Measurements from ENCODE around the gene SHISAL1.
"Not testable (repeated sequence)": the region's sequence is repeated elsewhere in the genome, so short reads cannot be mapped to it uniquely, and the experiment has no call there.

Gene SHISAL1

GRCh38 chr22:44245438-44245837 lies 67.3 kb downstream of the SHISAL1 start:
- no peak overlapping the region for H3K4me3 ChIP-seq (ENCODE audit: low read depth, low read length)
- TF ChIP-seq CTCF (IDR thresholded peaks at IDR 0.05; ENCODE audit: control insufficient read depth, extremely low read depth, insufficient read depth), result no peak
- no peak for DNase-seq (ENCODE audit: low read depth)

DNA sequence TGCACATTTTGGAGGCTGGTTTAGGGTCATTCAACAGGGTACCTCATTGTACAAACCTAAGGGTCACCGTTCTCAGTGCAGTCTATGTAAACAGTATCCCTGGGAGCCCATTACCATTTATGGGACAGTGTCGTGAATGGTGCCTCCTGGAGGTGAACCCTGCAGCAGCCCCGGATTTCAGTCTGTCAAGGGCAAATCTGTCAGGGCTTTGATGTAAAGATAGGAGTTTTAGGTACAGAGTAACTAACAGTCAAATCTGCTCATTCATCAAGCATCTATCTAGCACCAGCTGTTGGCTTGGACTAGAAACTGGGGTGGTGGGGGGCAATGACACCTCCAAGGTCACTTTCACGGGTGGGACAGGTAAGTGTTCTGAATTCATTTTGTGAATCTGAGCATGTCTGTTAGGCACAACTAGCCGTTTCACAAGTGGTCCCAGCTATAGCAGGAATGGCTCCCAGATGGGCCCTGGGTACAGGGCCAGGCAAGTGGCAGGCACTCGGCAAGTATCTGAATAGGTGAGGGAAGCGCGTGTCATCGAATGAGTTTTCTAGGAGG lies 68.4 kb downstream of the SHISAL1 start:
- DNase-seq (ENCODE audit: low read depth), result no peak
- no peak overlapping the region for H3K4me3 ChIP-seq (ENCODE audit: low read depth, low read length)
- no peak for TF ChIP-seq CTCF (IDR thresholded peaks at IDR 0.05; ENCODE audit: control insufficient read depth, extremely low read depth, insufficient read depth)

- no peak overlapping the region for H3K4me3 ChIP-seq (ENCODE audit: low read depth, low read length)
- DNase-seq (ENCODE audit: low read depth), result no peak
- TF ChIP-seq CTCF (IDR thresholded peaks at IDR 0.05; ENCODE audit: control insufficient read depth, extremely low read depth, insufficient read depth), result no peak
Observed at GRCh38 chr22:44243761-44244160, 69.0 kb downstream of the SHISAL1 start.

- H3K4me3 ChIP-seq (ENCODE audit: low read depth, low read length), result no peak overlapping the region
- no peak for TF ChIP-seq CTCF (IDR thresholded peaks at IDR 0.05; ENCODE audit: control insufficient read depth, extremely low read depth, insufficient read depth)
- no peak for DNase-seq (ENCODE audit: low read depth)
Observed at GRCh38 chr22:44242946-44243724, 69.6 kb downstream of the SHISAL1 start.

- not testable (repeated sequence) for DNase-seq (ENCODE audit: low read depth); H3K4me3 ChIP-seq (ENCODE audit: low read depth, low read length)
Observed at GRCh38 chr22:44241121-44241520, 71.6 kb downstream of the SHISAL1 start.

- no peak overlapping the region for H3K4me3 ChIP-seq (ENCODE audit: low read depth, low read length)
- DNase-seq (ENCODE audit: low read depth), result no peak
- TF ChIP-seq CTCF (IDR thresholded peaks at IDR 0.05; ENCODE audit: control insufficient read depth, extremely low read depth, insufficient read depth), result no peak
Observed at GRCh38 chr22:44237290-44237689, 75.5 kb downstream of the SHISAL1 start.

DNA sequence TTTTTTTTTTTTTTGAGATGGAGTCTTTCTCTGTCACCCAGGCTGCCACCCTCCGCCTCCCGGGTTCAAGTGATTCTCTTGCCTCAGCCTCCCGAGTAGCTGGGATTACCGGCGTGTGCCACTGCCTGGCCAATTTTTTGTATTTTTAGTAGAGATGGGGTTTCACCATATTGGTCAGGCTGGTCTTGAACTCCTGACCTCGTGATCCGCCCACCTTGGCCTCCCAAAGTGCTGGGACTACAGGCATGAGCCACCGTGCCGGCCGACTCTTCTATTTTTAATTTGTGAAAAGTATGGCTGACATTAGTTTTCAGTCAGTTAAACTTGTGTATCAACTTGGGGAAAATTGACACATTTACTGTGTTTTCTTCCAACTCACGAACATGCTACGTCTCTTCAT lies 78.4 kb downstream of the SHISAL1 start:
- DNase-seq (ENCODE audit: low read depth); H3K4me3 ChIP-seq (ENCODE audit: low read depth, low read length): not testable (repeated sequence)

DNA sequence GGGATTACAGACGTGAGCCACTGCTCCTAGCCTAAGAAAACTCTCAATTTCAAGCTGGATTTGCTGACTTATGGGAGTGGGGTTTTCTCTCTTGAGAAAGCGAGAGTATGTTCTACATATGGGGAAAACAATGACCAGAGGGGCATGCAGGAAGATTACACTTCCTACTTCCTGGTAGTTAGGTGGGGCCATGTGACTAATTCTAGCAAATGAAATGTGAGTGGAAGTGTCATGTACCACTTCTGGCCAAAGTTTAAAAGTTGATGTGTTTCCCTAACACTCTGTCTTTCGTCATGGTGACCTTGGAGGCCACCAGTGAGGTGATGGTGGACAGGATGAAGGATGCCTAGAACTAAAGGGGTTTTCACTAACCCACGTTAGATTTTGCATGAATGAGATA lies 81.5 kb downstream of the SHISAL1 start:
- no peak for DNase-seq (ENCODE audit: low read depth)
- no peak for TF ChIP-seq CTCF (IDR thresholded peaks at IDR 0.05; ENCODE audit: control insufficient read depth, extremely low read depth, insufficient read depth)

More for the DNA sequence above, 81.5 kb downstream of the SHISAL1 start:
- no peak overlapping the region for H3K4me3 ChIP-seq (ENCODE audit: low read depth, low read length)
